Motor neuron (in vitro differentiated cells): ENCODE data around the gene LDLRAD4. TPM values are rescaled to one million over a fixed set of nuclear protein-coding genes. Genes with fewer than 3 reads are reported as not detected.

Experiments
- ATAC-seq, 8 experiments: fragments of 200-7000 bp; cut with Tn5 transposase; replicated peaks in 6 of 8; 2 replicates each; pipeline ENCODE4 v1.8.0; 2021; ENCODE audit warnings: mild to moderate bottlenecking in 8 of 8, moderate library complexity in 8 of 8
- H3K27ac ChIP-seq, 2 donors: fragments of 250-450 bp; sonication (Bioruptor Pico); 2 replicates each; pipeline ENCODE4 v1.9.0; 2021; ENCODE audit warnings: antibody characterized with exemption in 2 of 2, mild to moderate bottlenecking in 2 of 2, moderate library complexity in 1 of 2
- H3K4me1 ChIP-seq, 2 donors: fragments of 250-450 bp; sonication (Bioruptor Pico); replicated peaks in 1 of 2; 2 replicates each; pipeline ENCODE4 v1.6.1; 2021; ENCODE audit warnings: antibody characterized with exemption in 2 of 2, mild to moderate bottlenecking in 2 of 2, moderate library complexity in 1 of 2
- H3K4me3 ChIP-seq, 5 donors: fragments of 250-450 bp; sonication (Bioruptor Pico); 2 replicates each; pipeline ENCODE4 v1.9.0; 2021; ENCODE audit warnings: antibody characterized with exemption in 5 of 5, mild to moderate bottlenecking in 5 of 5, moderate library complexity in 4 of 5
- WGBS, 10 experiments: fragments of 450-650 bp; shearing (Covaris generic); methylation state at CpG; one replicate each; pipeline ENCODE4 v1.0.0; 2022; 5-methylcytosine and 5-hydroxymethylcytosine counted together
- in situ Hi-C, 9 experiments: fragments of 400-800 bp; cut with MboI; loops; one replicate each; pipeline ENCODE4 v1.15.0; 2021; ENCODE audit warnings: low sequenced_read_pairs in 9 of 9, low pct_unique_long_range_greater_than_20kb in 2 of 9; ENCODE audit not compliant: unreplicated experiment in 9 of 9
- total RNA-seq, 8 experiments: library from RNA; unstranded; fragments of 300-600 nt; gene quantifications; 2 replicates each; pipeline versions ENCODE4 v1.2.3 to v1.2.4, GENCODE V29; 2022

LDLRAD4 gene
- total RNA-seq, 8 experiments from 2014 or later = 0.25 to 39.8 (median 1.8) TPM

DNA sequence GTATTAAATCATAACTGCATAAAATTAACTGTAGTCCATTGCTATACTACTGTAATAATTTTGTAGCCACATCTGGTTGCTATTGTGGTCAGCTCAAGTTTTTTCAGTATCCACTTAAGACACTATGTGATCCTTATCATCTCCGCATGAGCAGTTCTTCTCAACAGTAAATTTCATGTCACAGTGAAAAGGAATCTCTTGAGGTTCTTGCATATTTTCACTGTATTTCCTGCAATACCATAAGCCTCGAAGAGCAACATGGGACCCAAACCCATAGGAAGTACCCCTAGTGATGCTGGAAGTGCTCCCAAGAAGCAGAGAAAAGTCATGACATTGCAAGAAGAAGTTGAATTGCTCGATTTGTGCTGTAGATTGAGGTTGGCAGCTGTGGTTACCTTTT, 86.7 kb downstream of the LDLRAD4 start:
- in situ Hi-C loops = no loop called here

DNA sequence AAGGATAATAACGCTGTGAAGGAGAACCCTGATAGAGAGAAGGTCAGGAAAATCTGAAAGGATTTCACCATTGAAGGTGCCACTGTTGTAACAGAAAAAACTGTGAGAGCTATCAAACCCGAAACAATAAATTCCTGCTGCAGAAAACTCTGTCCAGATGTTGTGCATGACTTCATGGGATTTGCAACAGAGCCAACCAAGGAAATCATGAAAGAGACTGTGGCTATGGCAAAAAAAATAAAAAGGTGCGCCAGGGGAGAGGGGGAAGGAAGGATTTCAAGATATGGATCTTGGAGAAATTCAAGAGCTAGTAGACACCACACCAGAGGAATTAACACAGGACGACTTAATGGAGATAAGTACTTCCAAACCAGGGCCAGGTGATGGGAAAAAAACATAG, 88.0 kb downstream of the LDLRAD4 start:
- WGBS, 10 experiments = 0 to 94% (median 49%) methylated on average over 1 to 4 of the region's 4 CpGs
- no peak for ATAC-seq
- no peak overlapping the region for H3K4me3 ChIP-seq

More for the DNA sequence above, 86.7 kb downstream of the LDLRAD4 start:
- no peak overlapping the region for H3K4me3 ChIP-seq
- no peak for ATAC-seq
- 19 to 94% (median 75%) methylated on average over 1 to 3 of the region's 3 CpGs; no CpG with 5 or more reads in 2 of the 10 experiments for WGBS, 10 experiments
- H3K27ac ChIP-seq = no peak overlapping the region
- peaks cover 0 to 15% of the 10 kb centered on the region in 2 donors for H3K4me1 ChIP-seq

DNA sequence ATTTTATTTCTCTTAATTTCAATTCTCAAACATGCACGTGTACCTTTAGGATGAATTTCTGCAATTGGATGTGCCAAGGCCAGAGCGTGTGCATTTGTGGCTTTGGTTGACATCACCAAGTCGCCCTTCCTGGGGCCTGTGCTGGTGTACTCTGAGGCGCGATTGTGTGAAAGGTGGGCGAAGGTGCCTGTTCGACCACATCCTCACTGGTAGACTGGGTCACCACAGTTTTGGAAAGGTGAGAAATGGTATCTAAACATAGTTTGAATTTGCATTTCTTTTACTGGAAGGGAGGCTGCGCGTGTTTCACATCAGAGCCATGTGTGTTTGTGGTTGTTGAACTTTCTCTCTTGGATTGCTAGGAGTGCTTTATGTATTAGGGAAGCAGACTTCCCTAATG, 89.8 kb downstream of the LDLRAD4 start:
- WGBS, 10 experiments = 40 to 100% (median 89%) methylated on average over 2 to 8 of the region's 9 CpGs; no CpG with 5 or more reads in 2 of the 10 experiments
- in situ Hi-C loops = no loop called here
- H3K4me3 ChIP-seq = no peak overlapping the region
- ATAC-seq = no peak
- no peak overlapping the region for H3K27ac ChIP-seq
- no peaks in the 10 kb centered on the region for H3K4me1 ChIP-seq

More for the DNA sequence above, 88.0 kb downstream of the LDLRAD4 start:
- Histone ChIP-seq H3K4me1 (peaks cover 0 to 14% of the 10 kb centered on the region in 2 donors), H3K27ac (no peak overlapping the region)
- in situ Hi-C loops = no loop called here

DNA sequence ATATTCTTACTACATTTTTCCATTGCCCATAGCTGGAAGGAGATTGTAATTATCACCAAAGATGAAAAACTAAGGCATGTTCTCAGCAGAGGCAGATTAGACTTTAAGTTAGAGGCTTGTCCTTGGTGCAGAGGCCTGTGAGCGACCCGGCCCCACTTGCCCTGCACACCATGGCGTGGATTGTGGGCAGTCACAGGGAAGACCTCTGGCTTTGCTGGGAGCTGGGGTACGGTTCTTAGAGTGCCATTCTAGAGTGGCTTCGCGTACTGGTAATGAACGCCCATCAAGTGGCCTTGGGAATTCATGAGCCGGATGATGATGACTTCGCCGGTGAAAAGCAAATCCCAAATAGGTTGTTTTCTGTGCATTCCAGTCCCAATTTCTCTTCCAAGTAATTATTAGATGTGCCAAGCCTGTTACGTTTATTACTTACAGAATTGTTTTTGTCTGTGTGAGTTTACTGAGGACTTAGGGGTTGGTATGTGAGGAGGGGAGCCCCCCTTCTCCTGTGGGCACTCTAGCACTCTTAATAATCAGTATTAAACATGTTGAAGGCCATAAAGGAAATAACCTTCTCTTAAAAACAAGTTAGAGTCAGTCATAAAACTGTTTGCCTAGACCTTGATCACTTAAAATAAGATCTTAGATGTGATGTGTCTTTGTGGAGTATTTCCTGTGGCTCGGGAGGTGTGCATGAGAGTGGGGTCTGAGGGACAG, 90.6 kb downstream of the LDLRAD4 start:
- 66 to 96% (median 87%) methylated on average over 2 to 8 of the region's 12 CpGs; no CpG with 5 or more reads in 2 of the 10 experiments for WGBS, 10 experiments
- in situ Hi-C loops = no loop called here
- Histone ChIP-seq H3K4me3 (no peak overlapping the region), H3K4me1 (no peaks in the 10 kb centered on the region), H3K27ac (no peak overlapping the region)
- no peak for ATAC-seq

DNA sequence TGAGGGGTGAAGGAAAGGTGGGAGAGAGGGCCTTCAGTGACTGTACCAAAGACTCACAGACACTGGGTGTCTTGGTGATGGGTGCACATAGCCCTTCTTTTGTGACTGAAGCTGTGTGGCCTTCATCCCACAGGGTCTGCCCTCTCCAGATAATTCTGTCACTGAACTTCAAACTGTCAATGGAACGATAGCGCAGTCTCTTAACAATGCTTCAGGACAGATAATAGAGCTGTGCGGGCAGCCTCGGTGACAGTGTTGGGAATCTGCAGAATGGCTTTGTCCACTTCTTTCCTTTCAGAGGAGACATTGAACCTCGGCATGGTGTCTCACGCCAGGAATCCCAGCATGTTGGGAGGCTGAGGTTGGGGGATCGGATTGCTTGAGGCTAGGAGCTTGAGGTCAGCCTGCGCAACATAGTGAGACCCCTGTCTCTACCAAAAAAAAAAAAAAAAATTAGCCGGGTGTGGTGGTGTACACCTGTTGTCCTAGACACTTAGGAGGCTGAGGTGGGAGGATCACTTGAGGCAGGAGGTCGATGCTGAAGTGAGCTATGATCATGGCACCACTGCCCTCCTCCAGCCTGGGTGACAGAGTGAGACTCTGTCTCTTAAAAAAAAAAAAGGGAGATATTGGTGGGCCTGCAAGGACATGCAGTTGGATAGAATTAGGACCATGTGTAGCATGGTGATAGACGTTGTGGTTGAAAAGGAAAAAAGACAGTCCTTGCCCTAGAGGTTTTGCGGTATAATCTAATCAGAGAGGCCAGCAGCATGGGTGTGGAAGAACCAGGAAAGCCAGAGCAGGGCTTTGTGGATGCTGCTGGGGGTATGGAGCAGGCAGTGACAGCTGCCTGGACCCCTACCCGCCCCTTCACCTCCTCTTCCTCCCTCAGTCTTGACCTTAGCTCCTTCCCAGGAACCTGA, 91.4 kb downstream of the LDLRAD4 start:
- in situ Hi-C loops = no loop called here
- Histone ChIP-seq H3K4me3 (no peak overlapping the region), H3K27ac (no peak overlapping the region), H3K4me1 (no peaks in the 10 kb centered on the region)
- WGBS, 10 experiments = 14 to 100% (median 70%) methylated on average over 1 to 12 of the region's 13 CpGs
- ATAC-seq = no peak

DNA sequence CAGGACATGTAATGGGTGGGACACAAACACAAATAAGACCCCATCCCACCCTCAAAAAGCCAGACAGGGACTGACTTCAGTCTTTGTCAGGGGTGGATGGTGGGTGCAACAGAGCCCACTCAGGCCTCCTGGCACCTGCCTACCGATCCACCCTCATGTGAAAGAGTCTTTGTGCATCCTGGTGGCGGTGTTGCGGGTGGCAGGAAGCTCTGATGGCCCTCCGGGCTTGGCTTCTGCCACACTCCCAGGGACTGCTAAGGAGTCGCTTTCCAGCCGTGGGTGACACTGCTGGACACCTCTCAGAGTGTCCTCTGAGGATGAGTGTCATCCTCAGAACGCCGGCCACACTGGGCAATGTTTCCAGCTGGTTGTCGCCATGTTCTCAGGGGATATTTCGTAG, 92.6 kb downstream of the LDLRAD4 start:
- no peak for ATAC-seq
- Histone ChIP-seq H3K27ac (no peak overlapping the region), H3K4me1 (no peaks in the 10 kb centered on the region), H3K4me3 (no peak overlapping the region)
- WGBS, 10 experiments = 85 to 100% (median 96%) methylated on average over 1 to 4 of the region's 10 CpGs; no CpG with 5 or more reads in 7 of the 10 experiments
- in situ Hi-C loops = no loop called here

DNA sequence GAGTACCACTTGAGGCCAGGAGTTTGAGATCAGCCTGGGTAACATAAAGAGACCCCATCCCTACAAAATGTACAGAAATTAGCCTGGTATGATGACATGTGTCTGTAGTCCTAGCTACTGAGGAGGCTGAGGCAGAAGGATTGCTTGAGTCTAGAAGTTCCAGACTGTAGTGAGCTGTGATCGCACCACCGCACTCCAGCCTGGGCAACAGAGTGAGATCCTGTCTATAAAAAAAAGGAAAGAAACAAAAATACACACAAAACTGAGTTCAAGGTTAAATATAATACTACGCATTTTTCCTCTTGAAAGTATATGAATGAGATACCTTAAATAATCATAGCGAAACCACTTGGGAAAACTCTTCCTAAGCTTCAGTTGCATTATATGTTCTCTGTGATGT, 94.0 kb downstream of the LDLRAD4 start:
- WGBS, 10 experiments = 83 to 100% (median 95%) methylated on average over 1 to 4 of the region's 4 CpGs
- Histone ChIP-seq H3K4me1 (no peaks in the 10 kb centered on the region), H3K4me3 (no peak overlapping the region), H3K27ac (no peak overlapping the region)
- in situ Hi-C loops = no loop called here
- ATAC-seq = no peak

DNA sequence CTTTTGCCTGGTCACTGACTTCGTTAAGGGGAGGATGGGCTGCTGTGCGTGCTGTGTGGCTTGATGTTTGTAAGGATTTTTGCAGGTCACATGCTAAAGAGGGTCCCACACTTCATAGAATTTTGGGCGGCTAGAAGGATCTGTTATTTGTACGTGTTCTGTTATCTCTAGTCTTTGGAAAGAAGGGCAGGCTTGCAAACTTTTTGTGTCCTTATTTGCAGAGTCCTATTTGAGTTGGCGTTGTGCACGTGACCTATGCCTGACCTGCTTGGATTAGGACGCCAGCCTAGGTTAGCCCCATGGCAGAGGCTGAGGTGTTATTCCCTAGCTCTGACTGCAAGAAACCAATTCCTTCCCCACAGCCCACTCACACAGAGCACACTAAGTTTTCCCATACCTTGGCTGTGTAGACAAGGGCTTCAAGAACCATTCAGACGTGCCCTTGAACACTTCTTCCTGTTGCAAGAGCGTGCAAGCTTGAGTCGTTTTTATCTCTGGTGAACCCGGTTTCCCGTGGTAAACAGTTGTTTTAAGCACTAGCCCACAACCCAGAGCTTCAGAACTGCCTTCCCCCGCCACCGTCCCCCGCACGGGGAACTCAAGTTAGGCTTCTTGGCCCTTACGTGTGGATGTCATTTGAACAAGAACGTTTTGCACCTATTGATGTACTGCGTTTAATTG, 94.6 kb downstream of the LDLRAD4 start:
- in situ Hi-C loops = no loop called here
- ATAC-seq = no peak
- no peaks in the 10 kb centered on the region for H3K4me1 ChIP-seq
- no peak overlapping the region for H3K27ac ChIP-seq
- no peak overlapping the region for H3K4me3 ChIP-seq
- 43 to 90% (median 83%) methylated on average over 1 to 15 of the region's 19 CpGs; no CpG with 5 or more reads in 1 of the 10 experiments for WGBS, 10 experiments

DNA sequence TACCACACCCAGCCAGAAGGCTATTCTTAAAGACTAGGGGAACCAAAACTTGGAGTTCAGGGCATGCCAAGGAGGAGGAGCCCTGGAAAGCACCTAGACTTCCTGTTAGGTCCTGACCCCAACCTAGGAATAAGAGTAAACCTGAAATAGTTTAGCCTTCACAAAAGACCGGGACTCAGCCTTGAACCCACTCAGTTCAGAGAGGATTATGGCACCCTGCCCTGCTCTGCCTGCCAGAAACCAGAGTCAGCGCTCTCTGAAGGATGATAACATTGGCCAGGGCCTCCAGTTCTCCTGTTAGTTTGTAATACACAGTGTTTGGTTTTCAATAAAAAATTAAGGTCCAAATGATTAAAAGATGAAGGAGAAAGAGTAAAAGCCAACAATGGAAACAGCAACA, 96.4 kb downstream of the LDLRAD4 start:
- in situ Hi-C loops = no loop called here
- 0 to 100% (median 76%) methylated on average over 1 to 2 of the region's 2 CpGs; no CpG with 5 or more reads in 4 of the 10 experiments for WGBS, 10 experiments
- H3K27ac ChIP-seq = no peak overlapping the region
- no peak overlapping the region for H3K4me3 ChIP-seq
- no peak for ATAC-seq
- H3K4me1 ChIP-seq = no peaks in the 10 kb centered on the region

DNA sequence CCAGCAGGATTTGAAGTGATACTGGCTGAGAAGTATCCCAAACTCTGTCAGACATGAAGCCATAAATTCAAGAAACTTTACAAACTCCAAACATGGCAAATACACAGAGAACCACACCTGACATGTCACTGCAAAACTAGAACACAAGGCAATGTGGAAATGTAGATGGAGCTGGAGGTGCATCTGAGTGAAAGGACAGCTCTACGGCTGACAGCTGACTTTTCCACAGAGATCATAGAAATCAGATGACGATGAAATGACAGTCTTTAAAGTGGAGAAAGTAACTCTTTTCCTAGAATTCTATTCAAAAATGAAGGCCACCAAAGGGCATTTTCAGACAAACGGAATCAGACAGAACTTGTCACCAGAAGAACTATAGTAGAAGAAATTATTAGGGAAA, 97.5 kb downstream of the LDLRAD4 start:
- WGBS, 10 experiments = 33 to 100% (median 86%) methylated on average over 1 to 3 of the region's 3 CpGs
- H3K4me3 ChIP-seq = no peak overlapping the region
- in situ Hi-C loops = no loop called here
- no peak for ATAC-seq
- H3K4me1 ChIP-seq = no peaks in the 10 kb centered on the region
- H3K27ac ChIP-seq = no peak overlapping the region

DNA sequence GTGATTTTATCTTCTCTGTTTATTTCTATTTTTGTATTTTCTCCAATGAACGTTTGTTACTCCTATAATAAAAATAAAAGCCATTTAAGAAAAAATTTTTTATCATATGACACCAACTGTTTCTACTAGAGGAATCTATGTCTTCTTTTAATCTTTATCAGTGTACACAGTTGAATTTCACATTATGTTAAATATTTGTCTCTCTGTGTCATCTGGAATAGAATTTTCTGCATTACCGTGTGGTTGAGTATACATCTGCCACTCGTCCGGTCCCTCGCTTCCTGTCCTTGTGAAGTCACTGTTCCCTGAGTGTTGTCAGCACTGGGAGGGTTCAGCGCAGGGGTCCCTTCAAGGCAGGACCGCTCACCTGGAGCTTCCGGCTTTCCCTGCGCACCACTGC, 99.2 kb downstream of the LDLRAD4 start:
- H3K27ac ChIP-seq = no peak overlapping the region
- 57 to 98% (median 78%) methylated on average over 1 to 8 of the region's 9 CpGs; no CpG with 5 or more reads in 1 of the 10 experiments for WGBS, 10 experiments
- in situ Hi-C loops = no loop called here
- ATAC-seq = no peak
- H3K4me1 ChIP-seq = no peaks in the 10 kb centered on the region
- H3K4me3 ChIP-seq = no peak overlapping the region

DNA sequence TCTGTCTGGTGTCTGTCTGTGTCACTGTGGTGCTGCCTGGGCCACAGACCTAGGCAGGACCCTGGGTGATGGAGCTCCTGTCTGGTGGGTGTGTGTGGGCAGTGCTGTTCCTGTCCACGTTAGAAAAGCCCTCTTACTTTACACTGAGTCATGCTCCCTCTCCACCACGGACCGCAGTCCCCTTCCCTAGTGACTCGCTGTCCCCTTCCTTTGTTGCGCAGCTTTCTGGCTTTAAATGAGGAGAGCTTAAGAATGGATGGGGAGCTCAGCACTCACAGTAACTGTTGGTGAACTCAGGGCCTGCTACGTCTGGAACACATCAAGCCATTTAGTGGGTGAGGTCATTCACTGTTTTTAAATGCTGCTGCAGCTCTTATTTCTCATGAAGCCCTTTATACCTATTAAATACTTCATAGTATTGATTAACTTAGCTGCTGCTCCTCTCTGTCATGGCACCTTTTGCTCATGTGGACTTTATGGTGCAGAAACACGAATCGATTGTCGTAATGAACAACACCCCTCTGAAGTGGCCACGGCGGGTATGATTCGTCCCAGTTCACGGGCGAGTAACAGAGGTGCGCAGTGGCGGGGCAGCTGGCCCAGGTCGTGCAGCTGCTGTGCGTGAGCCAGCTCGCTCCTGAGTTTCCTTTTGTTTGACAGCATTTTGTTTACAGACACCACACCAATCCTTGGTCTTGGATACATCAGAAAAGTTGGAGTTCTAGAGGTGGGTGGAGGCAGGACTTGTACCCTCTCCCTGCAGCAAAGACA, 100.4 kb downstream of the LDLRAD4 start:
- in situ Hi-C loops = no loop called here
- no peak for ATAC-seq
- Histone ChIP-seq H3K4me1 (no peaks in the 10 kb centered on the region), H3K27ac (no peak overlapping the region), H3K4me3 (no peak overlapping the region)
- 19 to 78% (median 71%) methylated on average over 1 to 11 of the region's 19 CpGs; no CpG with 5 or more reads in 3 of the 10 experiments for WGBS, 10 experiments
